OCI-LY1 (cell line): Measurements from ENCODE around the gene NDUFA5.

Experiments
- H2AFZ ChIP-seq: fragments of 200-600 bp; sonication (generic), shearing (Covaris generic); 2 replicates; pipeline ENCODE4 v1.6.0; 2014; ENCODE audit warnings: antibody characterized with exemption, mild to moderate bottlenecking, low read length
- H3F3A ChIP-seq: fragments of 200-600 bp; sonication (generic), shearing (Covaris generic); 2 replicates; pipeline ENCODE4 v1.6.0; 2014; ENCODE audit warnings: mild to moderate bottlenecking, antibody characterized with exemption, low read length, moderate library complexity; ENCODE audit not compliant: insufficient read depth
- H3K27ac ChIP-seq: fragments of 200-600 bp; sonication (generic); 2 replicates; pipeline ENCODE4 v1.5.1; 2014; ENCODE audit warnings: low read length, mixed run types, mild to moderate bottlenecking, low read depth; ENCODE audit not compliant: poor library complexity, severe bottlenecking
- H3K27me3 ChIP-seq: fragments of 200-600 bp; sonication (generic); 2 replicates; pipeline ENCODE4 v1.6.0; 2014; ENCODE audit warnings: antibody characterized with exemption, mild to moderate bottlenecking, low read length, moderate library complexity; ENCODE audit not compliant: insufficient read depth
- H3K36me3 ChIP-seq: fragments of 200-600 bp; sonication (generic); 2 replicates; pipeline ENCODE4 v1.6.1; 2014; ENCODE audit warnings: mild to moderate bottlenecking, antibody characterized with exemption, low read length, moderate library complexity, mixed read lengths; ENCODE audit not compliant: insufficient read depth
- H3K4me1 ChIP-seq: fragments of 200-600 bp; sonication (generic); 2 replicates; pipeline ENCODE4 v1.5.1; 2014; ENCODE audit warnings: mild to moderate bottlenecking, low read length, moderate library complexity; ENCODE audit not compliant: insufficient read depth, severe bottlenecking
- H3K4me2 ChIP-seq: fragments of 200-600 bp; sonication (generic), shearing (Covaris generic); 2 replicates; pipeline ENCODE4 v1.6.1; 2014; ENCODE audit warnings: low read length
- H3K4me3 ChIP-seq: fragments of 200-600 bp; sonication (generic); 2 replicates; pipeline ENCODE4 v1.5.1; 2014; ENCODE audit warnings: low read length, low read depth, mild to moderate bottlenecking, mixed read lengths; ENCODE audit not compliant: poor library complexity, severe bottlenecking
- H3K79me2 ChIP-seq: fragments of 200-600 bp; shearing (Covaris generic); 2 replicates; pipeline ENCODE4 v1.6.1; 2016; ENCODE audit warnings: mixed run types, low read length, mixed read lengths; ENCODE audit not compliant: insufficient read depth
- H3K9ac ChIP-seq: fragments of 200-600 bp; sonication (generic), shearing (Covaris generic); 2 replicates; pipeline ENCODE4 v1.6.1; 2014; ENCODE audit warnings: mild to moderate bottlenecking, low read length, mixed read lengths
- H3K9me2 ChIP-seq: fragments of 200-600 bp; sonication (generic), shearing (Covaris generic); 2 replicates; pipeline ENCODE4 v1.6.1; 2014; ENCODE audit warnings: low read depth, mild to moderate bottlenecking, low read length, mixed read lengths
- H3K9me3 ChIP-seq: fragments of 200-600 bp; shearing (Covaris generic); 2 replicates; pipeline ENCODE4 v1.6.1; 2014; ENCODE audit warnings: low read length, mixed read lengths
- H4K20me1 ChIP-seq: fragments of 200-600 bp; sonication (generic), shearing (Covaris generic); 2 replicates; pipeline ENCODE4 v1.6.0; 2016; ENCODE audit warnings: mild to moderate bottlenecking, low read length; ENCODE audit not compliant: insufficient read depth
- EZH2 ChIP-seq: fragments of 200-600 bp; sonication (generic), shearing (Covaris generic); IDR thresholded peaks from 2 replicates; pipeline ENCODE4 v1.8.0; 2017; ENCODE audit warnings: borderline replicate concordance, mixed run types, mild to moderate bottlenecking, antibody characterized with exemption, low read length, moderate library complexity, mixed read lengths
- TF ChIP-seq, protein P1 (sequence below): fragments of 200-600 bp; sonication (generic), shearing (Covaris generic); IDR thresholded peaks from 2 replicates; pipeline ENCODE4 v1.5.1; 2017; ENCODE audit warnings: mild to moderate bottlenecking, antibody characterized with exemption, low read length, moderate library complexity, mixed read lengths

The NDUFA5 gene

DNA sequence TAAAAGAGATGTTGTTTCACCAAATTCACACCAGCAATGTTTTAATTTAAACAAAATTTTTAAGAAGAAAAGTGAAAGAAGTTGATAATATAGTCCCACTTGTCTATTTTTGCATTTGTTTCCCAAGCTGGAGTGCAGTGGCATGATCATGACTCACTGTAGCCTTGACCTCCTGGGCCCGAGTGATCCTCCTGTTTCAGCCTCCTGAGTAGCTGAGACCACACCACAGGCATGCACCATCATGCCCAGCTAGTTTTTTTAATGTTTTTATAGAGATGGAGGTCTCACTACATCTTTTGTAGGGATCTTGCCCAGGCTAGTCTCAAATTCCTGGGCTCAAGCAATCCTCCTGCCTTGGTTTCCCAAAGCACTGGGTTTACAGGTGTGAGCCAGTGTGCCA lies 14.1 kb upstream of the NDUFA5 start:
- H3F3A ChIP-seq: no peaks in the 10 kb centered on the region
- no peaks in the 10 kb centered on the region for H3K27me3 ChIP-seq
- H3K9me3 ChIP-seq: no peaks in the 10 kb centered on the region
- H3K9ac ChIP-seq: no peak overlapping the region
- H3K4me3 ChIP-seq: no peak overlapping the region
- no peaks in the 10 kb centered on the region for H3K79me2 ChIP-seq
- no peak for TF ChIP-seq EZH2
- TF ChIP-seq, protein P1, sequence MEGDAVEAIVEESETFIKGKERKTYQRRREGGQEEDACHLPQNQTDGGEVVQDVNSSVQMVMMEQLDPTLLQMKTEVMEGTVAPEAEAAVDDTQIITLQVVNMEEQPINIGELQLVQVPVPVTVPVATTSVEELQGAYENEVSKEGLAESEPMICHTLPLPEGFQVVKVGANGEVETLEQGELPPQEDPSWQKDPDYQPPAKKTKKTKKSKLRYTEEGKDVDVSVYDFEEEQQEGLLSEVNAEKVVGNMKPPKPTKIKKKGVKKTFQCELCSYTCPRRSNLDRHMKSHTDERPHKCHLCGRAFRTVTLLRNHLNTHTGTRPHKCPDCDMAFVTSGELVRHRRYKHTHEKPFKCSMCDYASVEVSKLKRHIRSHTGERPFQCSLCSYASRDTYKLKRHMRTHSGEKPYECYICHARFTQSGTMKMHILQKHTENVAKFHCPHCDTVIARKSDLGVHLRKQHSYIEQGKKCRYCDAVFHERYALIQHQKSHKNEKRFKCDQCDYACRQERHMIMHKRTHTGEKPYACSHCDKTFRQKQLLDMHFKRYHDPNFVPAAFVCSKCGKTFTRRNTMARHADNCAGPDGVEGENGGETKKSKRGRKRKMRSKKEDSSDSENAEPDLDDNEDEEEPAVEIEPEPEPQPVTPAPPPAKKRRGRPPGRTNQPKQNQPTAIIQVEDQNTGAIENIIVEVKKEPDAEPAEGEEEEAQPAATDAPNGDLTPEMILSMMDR: no peak
- H2AFZ ChIP-seq: no peak overlapping the region
- no peaks in the 10 kb centered on the region for H3K4me1 ChIP-seq
- no peak overlapping the region for H3K27ac ChIP-seq
- H3K36me3 ChIP-seq: no peaks in the 10 kb centered on the region
- H3K9me2 ChIP-seq: no peaks in the 10 kb centered on the region
- no peak overlapping the region for H3K4me2 ChIP-seq
- no peaks in the 10 kb centered on the region for H4K20me1 ChIP-seq

DNA sequence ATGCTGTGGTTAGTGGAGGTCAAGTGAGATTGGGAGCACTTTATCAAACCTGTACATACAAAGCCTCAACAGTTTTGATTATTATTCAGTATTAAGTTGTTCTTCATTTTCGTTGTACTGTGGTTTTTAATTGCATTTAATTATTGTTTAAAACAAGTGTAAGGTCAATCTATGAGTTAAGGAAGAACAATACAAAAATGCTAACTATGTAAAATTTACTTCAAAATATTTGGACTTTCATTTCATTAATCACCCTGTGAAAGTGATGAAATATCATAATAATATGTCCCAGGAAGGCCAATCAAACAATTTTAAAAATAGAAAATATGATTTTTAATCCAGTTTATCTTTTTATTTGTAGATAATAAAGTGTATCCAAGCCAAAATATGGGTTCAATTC lies 13.6 kb upstream of the NDUFA5 start:
- Histone ChIP-seq H4K20me1 (no peaks in the 10 kb centered on the region), H3F3A (no peaks in the 10 kb centered on the region), H2AFZ (no peak overlapping the region), H3K4me2 (no peak overlapping the region), H3K9me2 (no peaks in the 10 kb centered on the region), H3K27me3 (no peaks in the 10 kb centered on the region), H3K9ac (no peak overlapping the region), H3K9me3 (no peaks in the 10 kb centered on the region), H3K79me2 (no peaks in the 10 kb centered on the region), H3K4me3 (no peak overlapping the region), H3K4me1 (no peaks in the 10 kb centered on the region), H3K27ac (no peak overlapping the region), H3K36me3 (no peaks in the 10 kb centered on the region)
- no peak for TF ChIP-seq EZH2
- TF ChIP-seq, protein P1: no peak

DNA sequence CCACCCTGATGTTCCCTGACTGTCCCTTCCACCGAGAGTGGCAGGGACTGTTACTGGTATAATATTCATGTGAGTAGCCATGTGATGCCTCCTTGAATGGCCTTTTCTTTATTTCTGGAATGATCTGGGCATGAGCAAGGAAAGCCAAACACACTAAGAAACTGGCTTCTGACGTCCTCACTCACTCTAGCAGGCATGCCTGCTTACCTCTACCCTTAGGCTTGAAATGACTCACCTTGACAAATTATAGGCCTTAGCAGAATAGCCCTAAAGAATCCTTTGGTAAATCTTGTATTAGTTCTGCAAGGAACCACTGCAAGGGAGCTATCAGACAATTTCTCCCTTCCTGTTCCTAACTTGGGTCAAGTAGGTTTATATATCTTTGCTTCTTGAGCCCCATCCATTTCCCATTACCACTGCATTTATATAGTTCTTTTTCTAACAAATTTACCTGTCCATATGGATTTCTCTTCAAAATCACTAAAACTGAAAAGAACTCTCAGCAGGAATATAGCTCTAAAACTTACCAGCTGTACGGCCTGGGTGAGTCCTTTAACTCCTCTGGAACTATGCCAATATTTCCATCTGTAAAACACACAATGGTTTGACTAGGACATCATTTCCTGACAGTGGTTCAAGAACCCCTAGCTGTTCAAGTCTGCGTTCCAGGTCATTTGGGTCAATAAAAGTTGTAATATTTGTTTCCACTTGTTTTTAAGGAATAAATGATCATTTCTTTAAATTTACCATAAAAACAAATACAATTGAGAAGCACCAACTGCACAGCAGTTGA lies 13.0 kb upstream of the NDUFA5 start:
- no peak for TF ChIP-seq EZH2
- TF ChIP-seq, protein P1: no peak

More for the DNA sequence above, 13.0 kb upstream of the NDUFA5 start:
- Histone ChIP-seq H3K4me1 (no peaks in the 10 kb centered on the region), H3K4me2 (no peak overlapping the region), H3K79me2 (no peaks in the 10 kb centered on the region), H3K27ac (no peak overlapping the region), H3K36me3 (no peaks in the 10 kb centered on the region), H3K9me3 (no peaks in the 10 kb centered on the region), H3F3A (no peaks in the 10 kb centered on the region), H3K9me2 (no peaks in the 10 kb centered on the region), H3K27me3 (no peaks in the 10 kb centered on the region), H2AFZ (no peak overlapping the region), H3K9ac (no peak overlapping the region), H4K20me1 (no peaks in the 10 kb centered on the region), H3K4me3 (no peak overlapping the region)
